Stimulated activated CD8-positive, alpha-beta memory T cell treated with anti-CD3 and anti-CD28 coated beads, Interleukin-15, amount 100 ng/mL, for 4 hours (primary cell): ENCODE measurements around the gene ATP1A3.
"Not testable (repeated sequence)": the region's sequence is repeated elsewhere in the genome, so short reads cannot be mapped to it uniquely, and the experiment has no call there.

Experiments
- DNase-seq, 2 donors: peaks; one replicate each; pipeline ENCODE4 v3.0.0-alpha.2; 2020; ENCODE audit warnings: low read depth in 2 of 2

The ATP1A3 gene

DNA sequence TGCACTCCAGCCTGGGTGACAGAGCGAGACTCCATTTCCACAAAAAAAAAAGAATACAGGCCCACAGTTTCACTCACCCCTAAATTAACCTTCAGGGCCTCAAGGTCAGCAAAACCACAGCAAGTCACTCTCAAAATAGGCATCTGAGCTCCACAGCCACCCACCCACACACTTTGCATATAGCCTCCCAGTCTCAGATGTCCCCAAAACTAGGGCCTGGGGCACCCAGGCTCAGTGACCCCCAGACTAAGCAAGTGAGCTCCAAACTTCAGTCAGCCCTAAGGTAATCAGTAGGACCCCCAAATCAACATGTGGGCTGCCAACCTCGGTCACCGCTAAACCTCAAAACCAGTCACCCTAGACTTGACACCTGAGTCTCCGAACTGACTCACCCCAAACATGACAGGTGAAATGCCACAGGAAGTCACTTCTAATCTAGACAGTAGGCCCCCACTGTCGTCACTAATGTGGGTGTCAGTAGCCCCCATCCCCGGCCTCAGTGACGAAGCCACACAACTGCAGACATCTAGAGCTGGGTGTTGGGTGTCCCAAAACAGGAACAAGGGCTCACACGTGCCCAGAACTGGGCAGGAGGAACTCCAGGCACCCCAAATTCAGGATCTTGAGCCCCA, 48.8 kb downstream of the ATP1A3 start:
- peak; percentile 79 to 89 for DNase-seq

DNA sequence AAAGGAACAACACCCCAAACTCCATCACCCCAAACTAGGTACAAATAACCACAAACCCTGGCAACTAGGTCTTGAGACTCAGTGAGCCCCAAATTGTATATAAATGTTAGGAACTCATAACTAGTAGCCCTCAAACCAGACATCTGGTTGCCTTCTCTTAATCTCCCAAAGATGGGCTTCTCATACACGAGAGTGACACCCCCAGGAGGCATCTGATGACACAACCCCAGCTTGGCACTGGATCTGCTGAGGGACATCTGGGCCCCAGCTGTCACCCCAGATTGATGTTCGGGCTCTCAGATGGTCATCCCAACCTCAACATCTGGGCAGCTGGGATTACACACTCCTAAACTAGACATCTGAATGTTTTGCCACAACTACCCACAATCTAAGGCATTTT, 49.7 kb downstream of the ATP1A3 start:
- DNase-seq = no peak

DNA sequence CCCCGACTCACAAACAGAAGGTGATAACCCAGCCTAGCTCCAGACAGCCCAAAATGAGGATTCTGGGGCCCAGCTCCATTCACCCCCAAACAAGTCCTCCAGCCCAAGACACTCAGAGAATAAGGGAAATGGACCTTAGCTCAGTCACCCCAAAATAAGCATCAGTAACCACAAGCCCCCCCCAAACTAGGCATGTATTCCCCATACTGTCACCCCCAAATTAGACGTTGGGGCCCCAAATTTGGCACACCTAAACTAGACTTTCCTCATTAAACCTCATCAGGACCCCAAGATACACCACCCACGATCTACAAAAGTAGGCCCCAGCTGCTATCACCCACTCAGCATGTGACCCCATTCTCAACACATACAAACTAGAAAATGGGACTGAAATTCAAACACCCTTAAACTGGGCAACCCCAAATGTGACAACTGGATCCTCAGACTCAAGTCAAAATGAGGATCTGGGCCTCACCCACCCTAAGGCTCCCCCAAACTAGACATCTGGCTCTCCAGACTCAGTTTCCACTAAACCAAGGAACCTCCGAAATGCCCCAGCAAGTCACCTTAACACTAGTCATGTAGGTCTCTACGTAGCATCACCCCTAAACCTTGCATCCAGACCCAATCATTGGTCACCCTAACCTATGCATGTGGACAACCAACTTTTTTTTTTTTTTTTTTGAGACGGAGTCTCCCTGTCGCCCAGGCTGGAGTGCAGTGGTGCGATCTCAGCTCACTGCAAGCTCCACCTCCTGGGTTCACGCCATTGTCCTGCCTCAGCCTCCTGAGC, 52.4 kb downstream of the ATP1A3 start:
- no peak for DNase-seq

DNA sequence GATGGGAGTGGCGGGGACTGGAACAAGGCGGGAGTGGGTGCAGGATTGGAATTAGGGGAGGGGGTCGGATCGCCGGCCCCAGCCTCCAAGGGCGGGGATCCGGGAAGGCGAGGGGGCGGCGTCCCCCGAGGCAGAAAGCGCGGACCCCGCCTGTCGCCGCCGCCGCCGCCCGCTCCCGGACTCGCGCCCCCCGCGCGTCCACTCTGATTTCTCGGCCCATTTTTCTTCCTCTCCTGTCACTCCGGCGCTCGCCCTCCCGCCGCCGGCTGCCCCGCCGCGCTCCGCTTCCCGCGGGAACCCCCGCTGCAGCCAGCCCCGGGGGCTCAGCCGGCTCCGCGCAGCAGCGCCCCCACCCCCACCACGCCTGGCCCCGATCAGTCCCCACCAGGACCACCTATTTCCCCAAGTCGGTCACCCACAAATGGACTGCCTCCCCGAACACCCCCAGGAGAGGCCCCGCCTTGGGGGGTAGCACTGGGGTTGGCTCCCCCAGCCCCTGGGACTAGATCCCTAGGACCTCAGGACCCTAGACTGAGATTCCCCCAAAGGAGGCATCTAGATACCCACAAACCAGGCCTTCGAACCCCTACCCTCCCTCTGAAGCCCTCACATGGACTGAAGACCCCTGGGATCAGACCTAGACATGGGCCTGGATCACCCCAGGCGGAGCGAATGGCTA, 53.2 kb downstream of the ATP1A3 start:
- no peak for DNase-seq

DNA sequence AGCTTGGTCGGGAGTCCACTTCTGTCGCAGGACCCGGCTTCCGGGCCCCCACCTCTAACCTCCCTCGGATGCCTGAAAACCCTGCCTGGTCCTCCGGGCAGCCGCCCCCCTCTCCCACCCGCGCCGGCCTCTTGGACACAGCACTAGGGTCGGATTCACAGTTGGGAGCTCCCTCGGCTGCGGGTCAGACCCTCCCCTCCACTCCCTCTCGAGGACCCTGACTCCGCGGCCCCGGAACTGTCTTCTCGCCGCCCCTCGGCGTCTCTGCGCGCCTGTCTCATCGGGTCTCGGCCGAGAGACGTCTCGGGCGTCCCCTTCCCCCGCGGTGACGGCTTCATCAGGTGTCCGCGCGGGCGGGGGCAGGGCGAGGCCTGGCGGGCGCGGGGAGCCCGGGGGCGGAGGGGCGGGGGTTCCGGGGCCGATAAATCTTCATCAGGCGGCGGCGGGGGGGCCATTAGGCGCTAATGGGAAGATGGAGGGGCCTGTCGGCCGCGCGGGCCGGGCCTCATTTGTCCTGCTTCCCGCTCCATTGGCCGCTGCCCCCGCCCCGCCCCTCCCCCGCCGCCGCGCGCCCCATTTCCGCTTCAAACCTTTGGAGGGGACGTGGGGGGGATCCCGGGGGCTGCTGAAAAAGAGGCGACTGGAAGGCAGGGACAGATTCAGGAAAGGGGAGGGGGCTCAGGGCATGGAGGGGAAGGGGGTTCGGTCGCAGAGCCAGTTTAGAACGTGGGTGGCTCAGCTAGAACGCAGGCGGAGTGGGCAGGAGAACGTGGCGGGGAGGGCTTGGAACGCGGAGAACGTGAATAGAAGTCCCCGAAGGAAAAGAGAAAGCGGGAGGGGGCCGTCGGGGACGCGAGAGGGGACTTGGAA, 53.9 kb downstream of the ATP1A3 start:
- DNase-seq = peak in 1 of 2 donors; percentile 35

DNA sequence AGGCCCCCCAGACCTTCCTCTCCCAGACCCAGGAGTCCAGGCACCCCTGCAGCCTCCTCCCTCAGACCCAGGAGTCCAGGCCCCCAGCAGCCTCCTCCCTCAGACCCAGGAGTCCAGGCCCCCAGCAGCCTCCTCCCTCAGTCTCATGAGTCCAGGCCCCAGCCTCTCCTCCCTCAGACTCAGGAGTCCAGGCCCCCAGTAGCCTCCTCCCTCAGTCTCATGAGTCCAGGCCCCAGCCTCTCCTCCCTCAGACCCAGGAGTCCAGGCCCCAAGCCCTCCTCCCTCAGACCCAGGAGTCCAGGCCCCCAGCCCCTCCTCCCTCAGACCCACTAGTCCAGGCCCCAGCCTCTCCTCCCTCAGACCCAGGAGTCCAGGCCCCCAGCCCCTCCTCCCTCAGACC, 54.8 kb downstream of the ATP1A3 start:
- DNase-seq = not testable (repeated sequence)

DNA sequence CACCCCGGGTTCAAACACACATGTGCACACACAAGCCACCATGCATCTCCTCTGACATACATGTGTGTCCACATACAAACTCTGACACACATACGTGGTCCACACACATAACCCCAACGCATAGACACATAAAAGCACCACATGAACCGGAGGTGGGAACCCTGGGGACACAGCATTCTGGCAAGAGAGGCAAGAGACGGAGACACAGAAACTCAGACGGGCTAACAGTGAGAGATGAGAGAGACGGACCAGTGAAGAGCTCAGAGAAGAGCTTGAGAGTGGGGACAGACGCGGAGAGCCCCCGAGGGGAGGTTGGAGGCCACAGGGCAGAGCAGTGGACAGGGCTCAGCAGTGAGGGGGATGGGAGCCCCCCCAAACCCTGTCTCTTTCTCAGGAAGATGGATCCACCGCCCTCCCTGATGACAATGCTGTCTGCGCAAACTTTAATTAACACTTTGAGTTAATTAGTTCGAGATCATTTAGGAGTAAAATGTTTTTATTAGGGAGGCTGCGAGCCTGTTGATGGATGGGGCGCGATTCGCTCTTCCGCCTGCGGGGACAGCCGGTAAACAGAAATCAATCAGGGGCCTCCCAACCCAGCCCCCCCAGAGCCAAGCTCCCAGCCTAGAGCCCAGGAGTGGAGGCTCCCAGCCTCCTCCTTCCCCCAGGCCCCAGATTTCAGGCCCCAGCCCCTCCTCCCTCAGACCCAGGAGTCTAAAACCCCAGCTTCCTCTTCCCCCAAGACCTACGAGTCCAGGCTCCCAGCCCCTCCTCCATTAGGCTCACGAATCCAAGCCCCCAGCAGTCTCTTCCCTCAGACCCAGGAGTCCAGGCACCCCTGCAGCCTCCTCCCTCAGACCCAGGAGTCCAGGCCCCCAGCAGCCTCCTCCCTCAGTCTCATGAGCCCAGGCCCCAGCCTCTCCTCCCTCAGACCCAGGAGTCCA, 56.2 kb downstream of the ATP1A3 start:
- DNase-seq = no peak

DNA sequence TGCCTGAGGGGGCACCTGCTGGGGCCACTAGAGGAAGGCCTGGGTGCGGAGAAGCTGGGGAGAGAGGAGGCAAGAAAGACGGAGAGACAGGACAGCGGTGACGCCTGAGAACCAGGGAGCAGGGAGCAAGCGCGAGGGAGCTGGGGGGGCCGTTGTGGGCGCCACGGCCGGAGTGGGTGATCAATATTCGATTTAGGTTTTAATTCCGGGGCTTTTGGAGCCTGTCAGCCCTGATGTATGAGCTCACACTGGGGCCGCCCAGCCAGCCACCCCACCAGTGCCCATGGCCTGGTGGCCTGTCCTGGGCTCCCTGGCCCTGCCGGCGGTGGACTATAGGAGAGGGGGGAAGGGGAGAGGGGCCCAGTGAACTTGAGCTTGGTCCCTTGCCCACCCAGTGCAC, 57.1 kb downstream of the ATP1A3 start:
- DNase-seq = no peak

DNA sequence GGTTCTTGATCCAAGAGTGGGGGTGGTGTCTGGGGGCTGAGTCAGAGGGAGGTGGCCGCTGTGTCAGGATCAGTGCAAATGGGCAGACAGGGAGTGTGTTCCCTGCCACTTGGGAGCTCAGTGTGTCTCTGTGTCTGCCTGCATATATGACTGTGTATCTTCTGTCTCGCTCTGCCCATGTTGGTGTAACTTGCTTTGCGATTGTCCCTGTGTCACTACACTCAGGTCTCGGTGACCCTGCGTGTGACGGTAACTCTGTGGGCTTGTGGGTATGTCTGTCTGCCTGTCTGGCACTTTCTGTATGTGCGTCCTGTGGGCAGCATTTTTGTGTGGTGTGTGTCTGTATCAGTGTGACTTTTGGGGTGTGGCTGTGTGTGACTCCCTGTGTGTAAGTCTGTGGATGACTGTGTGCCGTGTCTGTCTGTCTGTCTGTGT, 57.6 kb downstream of the ATP1A3 start:
- no peak for DNase-seq

DNA sequence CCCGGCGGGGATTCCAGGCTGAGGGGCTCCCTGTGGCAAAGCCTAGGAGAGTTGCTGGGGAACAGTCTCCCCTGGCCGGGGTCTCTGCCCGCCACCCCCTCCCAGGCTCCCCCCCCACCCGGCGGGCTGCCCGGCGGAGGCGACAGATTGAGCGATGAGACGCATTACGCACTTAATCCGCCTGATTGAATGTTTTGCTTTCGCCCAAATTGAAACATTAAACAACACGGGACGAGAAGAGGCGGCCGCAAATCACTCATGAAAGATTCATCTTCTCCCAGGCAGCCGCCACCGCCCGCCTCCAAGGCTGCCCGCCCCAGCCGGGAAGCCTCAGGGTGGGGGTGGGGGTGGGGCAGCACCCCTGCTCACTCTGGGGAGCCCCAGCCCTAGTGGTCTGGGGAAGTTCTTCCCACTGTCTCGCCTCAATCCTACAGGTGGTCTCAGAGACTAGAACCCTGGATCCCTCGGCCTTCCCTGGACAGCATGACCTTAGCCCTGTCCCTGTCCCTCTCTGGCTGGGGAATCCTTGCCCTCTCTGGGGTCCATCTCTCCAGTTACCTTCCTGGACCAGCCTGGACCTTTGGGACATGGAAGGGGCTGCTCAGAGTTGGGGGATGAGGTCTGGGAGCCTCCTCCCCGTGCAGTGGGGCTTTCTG, 58.1 kb downstream of the ATP1A3 start:
- DNase-seq = no peak

DNA sequence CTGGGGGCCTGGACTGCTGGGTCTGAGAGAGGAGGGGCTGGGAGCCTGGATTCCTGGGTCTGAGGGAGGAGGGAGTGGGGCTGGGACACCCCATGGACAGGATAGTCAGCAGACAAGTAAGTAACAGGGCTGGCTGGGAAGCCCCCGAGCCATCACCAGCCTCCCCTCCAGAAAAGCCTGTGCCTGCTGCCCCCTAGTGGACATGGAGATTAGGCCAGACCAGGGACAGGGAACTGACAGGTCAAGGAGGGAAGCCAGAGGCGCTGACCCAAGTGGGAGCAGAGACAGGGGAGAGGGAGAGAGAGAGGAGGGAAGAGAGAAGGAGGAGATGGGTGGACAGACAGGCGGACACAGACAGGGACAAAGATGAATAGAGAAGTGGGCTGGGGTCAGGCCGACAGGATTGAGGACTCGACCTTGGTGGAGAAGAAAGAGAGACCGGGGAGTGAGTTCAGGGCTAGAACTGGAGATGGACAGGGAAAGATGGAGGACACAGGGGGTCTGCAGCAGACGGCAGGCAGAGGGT, 59.1 kb downstream of the ATP1A3 start:
- DNase-seq = peak in 1 of 2 donors; percentile 56

DNA sequence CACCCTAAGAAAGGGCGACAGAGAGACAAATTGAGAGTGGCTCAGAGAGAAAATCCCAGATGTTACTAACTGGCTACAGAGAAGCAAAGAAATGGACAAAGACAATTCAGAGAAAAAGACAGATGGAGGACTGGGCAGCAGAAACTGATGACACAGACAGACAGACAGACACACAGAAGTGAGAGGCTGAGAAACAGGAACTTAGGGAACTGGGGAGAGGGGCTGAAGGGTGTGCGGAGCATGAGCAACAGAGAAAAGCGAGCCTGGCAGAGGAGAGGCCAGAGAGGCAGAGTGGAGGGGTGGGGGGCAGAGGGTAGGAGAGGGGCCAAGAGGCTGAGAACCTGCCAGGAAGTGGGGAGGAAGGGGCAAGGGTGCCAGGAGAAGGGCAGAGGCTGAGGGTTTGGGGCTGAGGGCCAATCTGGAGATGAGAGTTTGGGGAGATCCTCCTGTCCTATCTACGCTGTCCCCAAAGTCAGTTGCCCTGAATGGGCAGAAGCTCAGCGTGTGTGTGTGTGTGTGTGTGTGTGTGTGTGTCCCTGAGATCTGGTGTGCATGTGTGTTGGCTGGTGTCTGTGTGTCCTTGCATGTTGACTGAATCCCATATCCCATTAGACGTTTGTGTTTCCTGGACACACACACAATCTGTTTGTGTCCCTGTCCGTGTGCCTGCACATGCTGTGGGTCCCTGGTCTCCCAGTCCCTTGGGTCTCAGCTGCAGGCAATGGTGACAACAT, 60.2 kb downstream of the ATP1A3 start:
- DNase-seq = no peak

DNA sequence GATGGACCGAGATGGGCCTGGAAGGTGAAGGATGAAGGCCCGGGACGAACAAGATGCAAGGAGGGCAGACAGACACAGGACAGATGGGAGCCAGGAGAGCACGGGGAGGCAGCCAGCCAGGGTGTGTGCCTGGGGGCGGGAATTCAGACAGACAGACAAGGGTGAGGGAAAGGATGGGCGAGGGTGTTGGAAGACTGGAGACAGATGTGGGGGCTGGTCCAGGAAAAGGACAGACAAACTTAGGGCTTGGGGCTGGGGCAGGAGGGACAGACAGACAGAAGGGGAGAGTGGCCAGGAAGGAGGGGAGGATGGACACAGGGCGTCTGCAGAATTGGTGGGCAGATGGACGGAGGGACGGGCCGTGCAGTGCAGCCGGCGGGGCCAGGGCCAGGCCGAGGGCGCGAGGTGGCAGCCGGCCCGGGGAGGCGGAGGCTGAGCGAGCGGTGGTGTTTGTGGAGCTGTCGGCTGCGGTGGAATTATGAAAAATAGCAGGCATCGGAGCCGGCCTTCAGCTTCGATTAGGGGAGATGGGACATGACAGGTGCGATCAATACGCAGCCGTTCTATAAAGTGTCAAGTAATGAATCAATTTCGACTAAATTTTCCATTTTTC, 61.2 kb downstream of the ATP1A3 start:
- no peak for DNase-seq

DNA sequence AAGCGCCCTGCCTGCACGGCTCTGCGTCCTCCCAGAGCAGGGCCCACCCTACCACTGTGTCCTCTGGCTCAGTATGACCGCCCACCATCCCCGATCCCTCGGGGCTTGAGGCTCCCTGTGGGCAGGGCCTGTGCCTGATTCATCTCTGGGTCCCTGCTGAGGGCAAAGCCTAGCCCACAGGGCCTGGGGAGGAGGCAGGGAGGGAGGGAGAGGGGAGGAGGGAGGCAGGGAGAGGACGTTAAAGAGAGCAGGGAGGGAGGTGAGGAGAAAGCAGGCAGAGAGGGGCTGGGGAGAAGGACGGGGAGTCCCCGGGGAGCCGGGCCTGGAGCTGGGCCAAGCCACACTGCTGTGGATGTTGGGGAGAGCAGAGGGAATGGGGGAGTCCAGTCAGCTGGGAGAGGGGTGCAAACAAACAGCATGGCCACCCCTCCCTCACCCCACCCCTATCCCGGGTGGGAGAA, 61.7 kb downstream of the ATP1A3 start:
- DNase-seq = no peak

DNA sequence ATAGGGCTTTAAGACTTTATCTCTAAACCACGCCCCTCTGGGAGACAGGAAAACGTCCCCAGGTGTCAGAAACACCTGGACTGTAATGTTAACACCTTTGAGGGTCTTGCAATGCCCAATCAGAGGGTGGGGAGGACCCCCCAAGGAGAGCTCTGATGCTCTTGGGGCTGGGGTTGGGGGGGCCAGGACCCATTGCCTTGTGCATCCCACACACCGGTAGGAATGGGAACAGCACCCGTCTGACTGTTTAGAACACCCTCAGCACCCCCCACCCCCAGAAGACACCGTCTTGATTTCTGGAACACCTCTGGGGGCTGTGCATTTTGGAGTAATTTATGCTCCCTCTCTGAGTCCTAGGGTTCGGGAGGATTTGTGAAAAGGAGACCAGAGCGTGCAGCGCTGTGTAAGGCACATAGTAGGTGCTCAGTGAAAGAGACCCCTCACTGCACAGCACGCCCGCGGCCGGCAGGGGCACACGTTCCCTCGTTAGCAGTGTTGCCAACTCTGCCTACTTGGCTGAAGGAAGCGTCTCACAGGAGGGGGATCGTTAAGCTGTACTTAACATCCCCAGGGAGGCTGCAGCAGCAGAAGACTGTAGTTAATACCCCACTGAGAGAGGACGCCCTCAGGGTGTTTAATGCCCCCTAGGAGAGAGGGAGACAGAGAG, 63.0 kb downstream of the ATP1A3 start:
- no peak for DNase-seq

DNA sequence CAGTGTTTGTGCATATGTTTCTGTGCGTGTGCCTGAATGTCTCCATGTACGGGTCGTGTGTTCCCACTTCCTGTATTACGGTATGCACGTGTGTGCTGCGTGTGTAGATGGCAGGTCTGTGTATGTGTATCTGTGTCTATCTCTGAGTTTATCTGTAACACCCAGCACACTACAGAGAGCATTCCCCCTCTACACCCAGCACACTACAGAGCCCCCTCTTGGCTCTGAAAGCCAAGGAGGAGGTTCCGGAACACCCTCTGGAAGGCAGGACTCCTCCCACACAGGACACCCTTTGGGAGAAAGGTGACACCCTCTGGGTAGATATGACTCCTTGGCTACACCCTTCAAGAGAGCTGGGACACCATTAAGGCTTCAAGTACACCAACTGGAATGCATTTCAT, 63.7 kb downstream of the ATP1A3 start:
- DNase-seq = no peak

DNA sequence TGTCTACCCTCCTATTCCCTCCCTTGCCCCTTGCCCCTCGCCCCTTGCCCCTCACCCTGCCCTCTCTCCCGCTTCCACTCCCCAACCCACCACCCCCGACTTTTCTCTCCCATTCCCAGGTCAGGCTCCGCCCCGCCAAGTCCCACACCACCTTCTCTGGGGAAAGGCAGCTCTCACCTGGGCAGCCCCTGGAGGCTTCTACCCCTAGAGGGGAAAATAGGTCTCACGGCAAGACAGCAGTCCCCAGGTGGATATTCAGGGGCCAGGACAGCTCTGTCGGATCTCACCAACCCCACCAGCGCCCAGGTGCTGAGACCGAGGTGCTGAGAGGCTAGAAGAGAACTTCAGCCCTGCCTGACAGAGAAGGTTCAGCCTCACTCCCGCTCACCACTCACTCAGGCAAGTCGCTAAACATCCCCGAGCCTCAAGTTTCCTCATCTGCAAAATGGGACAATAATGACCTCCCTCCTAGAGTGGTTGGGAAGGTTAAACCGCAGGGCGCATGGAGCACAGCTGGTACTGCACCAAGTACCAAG, 64.4 kb downstream of the ATP1A3 start:
- DNase-seq = no peak
